ENCODE measurements around the gene MACROD1.

Gene MACROD1

DNA sequence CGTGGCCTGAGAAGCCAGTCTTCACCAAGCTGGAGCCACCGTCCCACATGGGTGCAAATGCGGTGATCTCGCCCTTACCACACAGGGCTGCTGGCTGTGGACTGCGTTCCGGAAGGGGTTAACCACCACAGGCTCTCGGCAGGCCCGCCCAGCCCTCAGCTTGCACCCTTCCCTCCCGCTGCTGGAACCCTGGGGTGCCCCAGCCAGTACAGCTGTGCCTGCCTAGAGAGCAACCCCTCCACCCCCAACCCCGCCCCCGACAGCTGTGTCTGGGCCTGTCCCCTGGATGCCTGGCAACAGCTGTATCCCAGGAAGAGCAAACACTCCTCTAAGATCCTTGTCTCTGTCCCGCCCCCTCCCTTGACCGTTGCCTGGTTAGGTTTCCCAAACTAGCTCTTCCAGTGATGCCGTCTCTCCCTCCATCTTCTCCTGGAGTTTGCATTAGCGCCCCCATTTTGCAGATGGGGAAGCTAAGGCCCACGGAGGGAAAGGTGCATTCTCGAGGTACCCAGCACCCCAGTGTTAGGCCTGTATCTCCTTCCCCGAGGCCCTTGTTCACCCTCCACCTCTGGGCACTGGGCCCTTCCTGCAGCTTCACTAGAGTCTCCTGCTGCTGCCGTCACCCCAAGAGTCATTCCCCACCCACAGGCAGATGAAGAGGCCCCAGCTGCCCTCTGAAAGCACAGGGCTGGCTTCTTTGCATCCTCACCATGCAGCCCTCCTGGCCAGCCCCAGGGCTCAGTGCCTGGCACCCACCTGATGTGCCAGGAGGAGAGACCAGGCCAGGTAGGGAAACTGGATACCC is 204.1 kb downstream of the MACROD1 start:
- no peak for DNase-seq (ENCODE audit: extremely low read depth, insufficient read length)
- no peaks in the 10 kb centered on the region for H3K27me3 ChIP-seq (replicated peaks; ENCODE audit: control insufficient read depth, insufficient read depth, low read length)
- TF ChIP-seq, protein P1, sequence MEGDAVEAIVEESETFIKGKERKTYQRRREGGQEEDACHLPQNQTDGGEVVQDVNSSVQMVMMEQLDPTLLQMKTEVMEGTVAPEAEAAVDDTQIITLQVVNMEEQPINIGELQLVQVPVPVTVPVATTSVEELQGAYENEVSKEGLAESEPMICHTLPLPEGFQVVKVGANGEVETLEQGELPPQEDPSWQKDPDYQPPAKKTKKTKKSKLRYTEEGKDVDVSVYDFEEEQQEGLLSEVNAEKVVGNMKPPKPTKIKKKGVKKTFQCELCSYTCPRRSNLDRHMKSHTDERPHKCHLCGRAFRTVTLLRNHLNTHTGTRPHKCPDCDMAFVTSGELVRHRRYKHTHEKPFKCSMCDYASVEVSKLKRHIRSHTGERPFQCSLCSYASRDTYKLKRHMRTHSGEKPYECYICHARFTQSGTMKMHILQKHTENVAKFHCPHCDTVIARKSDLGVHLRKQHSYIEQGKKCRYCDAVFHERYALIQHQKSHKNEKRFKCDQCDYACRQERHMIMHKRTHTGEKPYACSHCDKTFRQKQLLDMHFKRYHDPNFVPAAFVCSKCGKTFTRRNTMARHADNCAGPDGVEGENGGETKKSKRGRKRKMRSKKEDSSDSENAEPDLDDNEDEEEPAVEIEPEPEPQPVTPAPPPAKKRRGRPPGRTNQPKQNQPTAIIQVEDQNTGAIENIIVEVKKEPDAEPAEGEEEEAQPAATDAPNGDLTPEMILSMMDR (IDR thresholded peaks at IDR 0.05; ENCODE audit: insufficient read depth, low read length, poor library complexity, severe bottlenecking), result no peak
- no peak overlapping the region for H3K4me3 ChIP-seq (replicated peaks; ENCODE audit: low read depth, low read length)
- peaks cover 2% of the 10 kb centered on the region for H3K36me3 ChIP-seq (ENCODE audit: control insufficient read depth, insufficient read depth, low read length)

GRCh38 chr11:63958008-63958407 is 207.9 kb downstream of the MACROD1 start:
- Histone ChIP-seq H3K36me3 (ENCODE audit: control insufficient read depth, insufficient read depth, low read length) (peaks cover 18% of the 10 kb centered on the region), H3K27me3 (replicated peaks; ENCODE audit: control insufficient read depth, insufficient read depth, low read length) (no peaks in the 10 kb centered on the region), H3K4me3 (replicated peaks; ENCODE audit: low read depth, low read length) (no peak overlapping the region)
- no peak for DNase-seq (ENCODE audit: extremely low read depth, insufficient read length)
- TF ChIP-seq, protein P1 (IDR thresholded peaks at IDR 0.05; ENCODE audit: insufficient read depth, low read length, poor library complexity, severe bottlenecking), result no peak

DNA sequence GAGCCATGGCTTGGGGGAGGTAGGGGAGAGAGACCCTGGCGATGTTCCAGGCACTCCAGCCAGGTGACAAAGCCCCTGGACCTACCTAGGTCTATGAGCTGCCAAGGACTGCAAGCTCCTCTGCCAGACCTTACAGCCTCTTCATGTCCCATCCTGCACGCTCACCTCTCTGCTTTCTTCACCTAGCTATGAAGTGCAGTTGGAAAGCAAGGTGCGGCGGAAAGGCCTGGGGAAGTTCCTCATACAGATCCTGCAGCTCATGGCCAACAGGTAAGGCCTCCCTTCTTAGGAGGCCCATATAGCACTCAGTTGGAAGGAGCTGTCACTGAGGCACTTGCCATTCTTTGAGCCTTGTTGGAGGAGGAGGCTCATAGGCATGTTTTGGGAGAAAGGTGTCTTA is 213.3 kb downstream of the MACROD1 start:
- Histone ChIP-seq H3K27me3 (replicated peaks; ENCODE audit: control insufficient read depth, insufficient read depth, low read length) (no peaks in the 10 kb centered on the region), H3K4me3 (replicated peaks; ENCODE audit: low read depth, low read length) (no peak overlapping the region), H3K36me3 (ENCODE audit: control insufficient read depth, insufficient read depth, low read length) (peaks cover 24% of the 10 kb centered on the region)
- no peak for DNase-seq (ENCODE audit: extremely low read depth, insufficient read length)
- TF ChIP-seq, protein P1 (IDR thresholded peaks at IDR 0.05; ENCODE audit: insufficient read depth, low read length, poor library complexity, severe bottlenecking), result no peak

GRCh38 chr11:63951779-63952536 is 214.0 kb downstream of the MACROD1 start:
- DNase-seq (ENCODE audit: extremely low read depth, insufficient read length), result no peak

More at GRCh38 chr11:63951779-63952536, 214.0 kb downstream of the MACROD1 start:
- Histone ChIP-seq H3K27me3 (replicated peaks; ENCODE audit: control insufficient read depth, insufficient read depth, low read length) (no peaks in the 10 kb centered on the region), H3K36me3 (ENCODE audit: control insufficient read depth, insufficient read depth, low read length) (peaks cover 24% of the 10 kb centered on the region), H3K4me3 (replicated peaks; ENCODE audit: low read depth, low read length) (no peak overlapping the region)
- TF ChIP-seq, protein P1 (IDR thresholded peaks at IDR 0.05; ENCODE audit: insufficient read depth, low read length, poor library complexity, severe bottlenecking), result no peak

All from GM06990 (cell line).